HepG2 (cell line): ENCODE measurements around the gene METRN. TPM values are rescaled to one million over a fixed set of nuclear protein-coding genes. Genes with fewer than 3 reads are reported as not detected.

Experiments used
- ADNP ChIP-seq: sonication (generic); formaldehyde crosslinking; IDR thresholded peaks from 2 replicates; pipeline ENCODE4 v1.4.0; 2020; ENCODE audit warnings: missing genetic modification reagents
- AHR ChIP-seq: IDR thresholded peaks from 2 replicates; pipeline ENCODE4 v1.6.1; 2018; ENCODE audit warnings: missing genetic modification reagents, missing compliant biosample characterization
- BRD4 ChIP-seq: sonication (generic); formaldehyde crosslinking; IDR thresholded peaks from 2 replicates; pipeline ENCODE4 v1.4.0; 2020; ENCODE audit warnings: missing genetic modification reagents
- CCAR2 ChIP-seq: fragments of 200-400 bp; formaldehyde crosslinking; optimal IDR thresholded peaks from 2 replicates; pipeline ENCODE3; 2018; ENCODE audit warnings: low read depth, mild to moderate bottlenecking, low read length, moderate library complexity
- EED ChIP-seq: sonication (generic); formaldehyde crosslinking; IDR thresholded peaks from 2 replicates; pipeline ENCODE4 v1.5.0; 2020; ENCODE audit warnings: mild to moderate bottlenecking, missing genetic modification reagents
- FOXC1 ChIP-seq: sonication (generic); formaldehyde crosslinking; IDR thresholded peaks from 2 replicates; pipeline ENCODE4 v1.8.0; 2022; ENCODE audit warnings: mild to moderate bottlenecking, missing genetic modification reagents, borderline replicate concordance
- HOXA3 ChIP-seq: sonication (generic); formaldehyde crosslinking; IDR thresholded peaks from 2 replicates; pipeline ENCODE4 v1.5.0; 2020; ENCODE audit warnings: missing genetic modification reagents
- MYNN ChIP-seq: sonication (generic); formaldehyde crosslinking; IDR thresholded peaks from 2 replicates; pipeline ENCODE4 v1.4.0; 2020; ENCODE audit warnings: mild to moderate bottlenecking, low read depth, missing genetic modification reagents
- NFKB2 ChIP-seq: sonication (generic); formaldehyde crosslinking; IDR thresholded peaks from 2 replicates; pipeline ENCODE4 v1.4.0; 2020; ENCODE audit warnings: missing genetic modification reagents, borderline replicate concordance
- TCF7L2 ChIP-seq: IDR thresholded peaks from 2 replicates; pipeline ENCODE4 v1.6.1; 2011; ENCODE audit warnings: mild to moderate bottlenecking, low read depth, low read length, moderate library complexity
- ZNF101 ChIP-seq: sonication (generic); formaldehyde crosslinking; IDR thresholded peaks from 2 replicates; pipeline ENCODE4 v1.4.0; 2020; ENCODE audit warnings: mild to moderate bottlenecking, low read depth, missing genetic modification reagents, borderline replicate concordance
- ZNF546 ChIP-seq: sonication (generic); formaldehyde crosslinking; conservative IDR thresholded peaks from 2 replicates; pipeline ENCODE4 v1.8.1; 2023; ENCODE audit warnings: mild to moderate bottlenecking, missing genetic modification reagents
- ZNF839 ChIP-seq: sonication (generic); formaldehyde crosslinking; IDR thresholded peaks from 2 replicates; pipeline ENCODE4 v1.4.0; 2020; ENCODE audit warnings: missing genetic modification reagents, mild to moderate bottlenecking, borderline replicate concordance
- polyA plus RNA-seq, 8 experiments: library from polyadenylated mRNA; depleted of rRNA in 3 of 8; stranded (reverse) in 7 of 8; unstranded in 1 of 8; fragments of >200 nt; fragmentation: Illumina TruSeq in 4 of 8; extraction: Trizol in 4 of 8; gene quantifications; 2 replicates each; pipeline versions ENCODE4 v1.2.1 to v1.2.3, GENCODE V29; 2011 to 2016; ENCODE audit warnings: low read depth in 4 of 8, missing spikeins in 1 of 8, mixed read lengths in 1 of 8; ENCODE audit not compliant: insufficient read depth in 1 of 8
- total RNA-seq, 5 experiments: library from RNA; depleted of rRNA; stranded (reverse); fragments of >200 nt; fragmentation: Illumina TruSeq; extraction: Trizol; gene quantifications; 2 replicates each; pipeline ENCODE4 v1.2.3, GENCODE V29; 2016; ENCODE audit warnings: low read depth in 1 of 5
- TF ChIP-seq, protein P1 (sequence below): sonication (generic); formaldehyde crosslinking; IDR thresholded peaks from 2 replicates; pipeline ENCODE4 v1.9.0; 2021; ENCODE audit warnings: mild to moderate bottlenecking, missing genetic modification reagents
- TF ChIP-seq, protein P2 (sequence below): IDR thresholded peaks from 2 replicates; pipeline ENCODE4 v1.6.1; 2016
- TF ChIP-seq, protein P3 (sequence below): IDR thresholded peaks from 2 replicates; pipeline ENCODE4 v1.6.1; 2016
- TF ChIP-seq, protein P4 (sequence below): sonication (generic); formaldehyde crosslinking; IDR thresholded peaks from 2 replicates; pipeline ENCODE4 v1.8.1; 2023; ENCODE audit warnings: mild to moderate bottlenecking, missing genetic modification reagents

The METRN gene
- total and polyA plus RNA-seq, 2 of the 13 experiments (the other 11 are each of a cell fraction or from before 2014, with no cell fraction given) = 25.5 to 46.1 TPM

DNA sequence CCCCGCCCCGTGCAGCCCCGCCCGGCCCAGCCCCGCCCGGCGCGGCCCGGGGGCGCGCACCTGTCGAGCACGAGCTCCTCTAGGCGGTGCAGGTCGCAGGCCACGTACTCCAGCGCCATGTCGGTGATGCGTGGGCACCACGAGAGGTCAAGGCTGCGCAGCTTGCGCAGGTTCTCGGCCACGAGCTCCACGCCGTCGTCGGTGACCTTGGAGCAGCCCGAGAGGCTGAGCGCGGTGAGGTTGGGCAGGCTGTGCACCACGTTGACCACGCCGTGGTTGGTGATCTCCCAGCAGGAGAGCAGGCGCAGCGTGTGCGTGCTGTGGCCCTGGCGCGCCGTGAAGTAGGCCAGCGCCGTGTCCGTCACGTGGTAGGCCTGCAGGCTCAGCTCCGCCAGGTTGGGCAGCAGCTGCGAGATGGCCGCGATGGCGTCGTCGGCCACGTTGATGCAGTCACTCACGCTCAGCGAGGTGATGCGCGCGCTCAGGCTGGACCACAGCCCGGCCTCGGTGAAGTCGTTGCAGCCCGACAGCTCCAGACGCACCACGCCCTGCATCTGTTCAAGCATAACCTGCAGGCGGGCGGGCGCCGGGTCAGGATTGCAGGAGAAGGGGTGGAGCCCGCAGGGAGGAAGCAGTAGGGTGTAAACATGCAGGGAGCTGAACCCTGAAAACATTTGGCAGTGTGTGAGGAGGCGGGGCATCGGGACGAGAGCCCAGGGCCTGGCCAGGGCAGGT is 19.4 kb upstream of the METRN start (continued):
- TF ChIP-seq, protein P1, sequence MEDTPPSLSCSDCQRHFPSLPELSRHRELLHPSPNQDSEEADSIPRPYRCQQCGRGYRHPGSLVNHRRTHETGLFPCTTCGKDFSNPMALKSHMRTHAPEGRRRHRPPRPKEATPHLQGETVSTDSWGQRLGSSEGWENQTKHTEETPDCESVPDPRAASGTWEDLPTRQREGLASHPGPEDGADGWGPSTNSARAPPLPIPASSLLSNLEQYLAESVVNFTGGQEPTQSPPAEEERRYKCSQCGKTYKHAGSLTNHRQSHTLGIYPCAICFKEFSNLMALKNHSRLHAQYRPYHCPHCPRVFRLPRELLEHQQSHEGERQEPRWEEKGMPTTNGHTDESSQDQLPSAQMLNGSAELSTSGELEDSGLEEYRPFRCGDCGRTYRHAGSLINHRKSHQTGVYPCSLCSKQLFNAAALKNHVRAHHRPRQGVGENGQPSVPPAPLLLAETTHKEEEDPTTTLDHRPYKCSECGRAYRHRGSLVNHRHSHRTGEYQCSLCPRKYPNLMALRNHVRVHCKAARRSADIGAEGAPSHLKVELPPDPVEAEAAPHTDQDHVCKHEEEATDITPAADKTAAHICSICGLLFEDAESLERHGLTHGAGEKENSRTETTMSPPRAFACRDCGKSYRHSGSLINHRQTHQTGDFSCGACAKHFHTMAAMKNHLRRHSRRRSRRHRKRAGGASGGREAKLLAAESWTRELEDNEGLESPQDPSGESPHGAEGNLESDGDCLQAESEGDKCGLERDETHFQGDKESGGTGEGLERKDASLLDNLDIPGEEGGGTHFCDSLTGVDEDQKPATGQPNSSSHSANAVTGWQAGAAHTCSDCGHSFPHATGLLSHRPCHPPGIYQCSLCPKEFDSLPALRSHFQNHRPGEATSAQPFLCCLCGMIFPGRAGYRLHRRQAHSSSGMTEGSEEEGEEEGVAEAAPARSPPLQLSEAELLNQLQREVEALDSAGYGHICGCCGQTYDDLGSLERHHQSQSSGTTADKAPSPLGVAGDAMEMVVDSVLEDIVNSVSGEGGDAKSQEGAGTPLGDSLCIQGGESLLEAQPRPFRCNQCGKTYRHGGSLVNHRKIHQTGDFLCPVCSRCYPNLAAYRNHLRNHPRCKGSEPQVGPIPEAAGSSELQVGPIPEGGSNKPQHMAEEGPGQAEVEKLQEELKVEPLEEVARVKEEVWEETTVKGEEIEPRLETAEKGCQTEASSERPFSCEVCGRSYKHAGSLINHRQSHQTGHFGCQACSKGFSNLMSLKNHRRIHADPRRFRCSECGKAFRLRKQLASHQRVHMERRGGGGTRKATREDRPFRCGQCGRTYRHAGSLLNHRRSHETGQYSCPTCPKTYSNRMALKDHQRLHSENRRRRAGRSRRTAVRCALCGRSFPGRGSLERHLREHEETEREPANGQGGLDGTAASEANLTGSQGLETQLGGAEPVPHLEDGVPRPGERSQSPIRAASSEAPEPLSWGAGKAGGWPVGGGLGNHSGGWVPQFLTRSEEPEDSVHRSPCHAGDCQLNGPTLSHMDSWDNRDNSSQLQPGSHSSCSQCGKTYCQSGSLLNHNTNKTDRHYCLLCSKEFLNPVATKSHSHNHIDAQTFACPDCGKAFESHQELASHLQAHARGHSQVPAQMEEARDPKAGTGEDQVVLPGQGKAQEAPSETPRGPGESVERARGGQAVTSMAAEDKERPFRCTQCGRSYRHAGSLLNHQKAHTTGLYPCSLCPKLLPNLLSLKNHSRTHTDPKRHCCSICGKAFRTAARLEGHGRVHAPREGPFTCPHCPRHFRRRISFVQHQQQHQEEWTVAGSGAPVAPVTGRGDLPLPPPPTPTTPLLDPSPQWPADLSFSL = 0 out of 2 replicates have a peak, but pooled peaks have one; percentile 21
- TF ChIP-seq BRD4 (CRISPR knock-in tag) (no peak), NFKB2 (CRISPR knock-in tag) (peak; percentile 59; the same call in 1 of the 2 replicates), AHR (CRISPR knock-in tag) (peak; percentile 96; the same call in 1 of the 2 replicates), TCF7L2 (no peak), ZNF101 (CRISPR knock-in tag) (no peak), FOXC1 (CRISPR knock-in tag) (peak; percentile 82; the same call in 1 of the 2 replicates), ZNF839 (CRISPR knock-in tag) (0 out of 2 replicates have a peak, but pooled peaks have one; percentile 80), HOXA3 (CRISPR knock-in tag) (peak; percentile 55; the same call in 1 of the 2 replicates), ZNF546 (CRISPR knock-in tag) (0 out of 2 replicates have a peak, but pooled peaks have one; percentile 48), EED (CRISPR knock-in tag) (peak; percentile 88; the same call in 1 of the 2 replicates), MYNN (CRISPR knock-in tag) (no peak), ADNP (CRISPR knock-in tag) (no peak), CCAR2 (no peak)
- TF ChIP-seq, protein P2, sequence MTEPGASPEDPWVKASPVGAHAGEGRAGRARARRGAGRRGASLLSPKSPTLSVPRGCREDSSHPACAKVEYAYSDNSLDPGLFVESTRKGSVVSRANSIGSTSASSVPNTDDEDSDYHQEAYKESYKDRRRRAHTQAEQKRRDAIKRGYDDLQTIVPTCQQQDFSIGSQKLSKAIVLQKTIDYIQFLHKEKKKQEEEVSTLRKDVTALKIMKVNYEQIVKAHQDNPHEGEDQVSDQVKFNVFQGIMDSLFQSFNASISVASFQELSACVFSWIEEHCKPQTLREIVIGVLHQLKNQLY = peak; percentile 13; the same call in 1 of the 2 replicates
- TF ChIP-seq, protein P3, sequence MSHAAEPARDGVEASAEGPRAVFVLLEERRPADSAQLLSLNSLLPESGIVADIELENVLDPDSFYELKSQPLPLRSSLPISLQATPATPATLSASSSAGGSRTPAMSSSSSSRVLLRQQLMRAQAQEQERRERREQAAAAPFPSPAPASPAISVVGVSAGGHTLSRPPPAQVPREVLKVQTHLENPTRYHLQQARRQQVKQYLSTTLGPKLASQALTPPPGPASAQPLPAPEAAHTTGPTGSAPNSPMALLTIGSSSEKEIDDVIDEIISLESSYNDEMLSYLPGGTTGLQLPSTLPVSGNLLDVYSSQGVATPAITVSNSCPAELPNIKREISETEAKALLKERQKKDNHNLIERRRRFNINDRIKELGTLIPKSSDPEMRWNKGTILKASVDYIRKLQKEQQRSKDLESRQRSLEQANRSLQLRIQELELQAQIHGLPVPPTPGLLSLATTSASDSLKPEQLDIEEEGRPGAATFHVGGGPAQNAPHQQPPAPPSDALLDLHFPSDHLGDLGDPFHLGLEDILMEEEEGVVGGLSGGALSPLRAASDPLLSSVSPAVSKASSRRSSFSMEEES (CRISPR knock-in tag) = peak; percentile 52; the same call in 1 of the 2 replicates
- TF ChIP-seq, protein P4, sequence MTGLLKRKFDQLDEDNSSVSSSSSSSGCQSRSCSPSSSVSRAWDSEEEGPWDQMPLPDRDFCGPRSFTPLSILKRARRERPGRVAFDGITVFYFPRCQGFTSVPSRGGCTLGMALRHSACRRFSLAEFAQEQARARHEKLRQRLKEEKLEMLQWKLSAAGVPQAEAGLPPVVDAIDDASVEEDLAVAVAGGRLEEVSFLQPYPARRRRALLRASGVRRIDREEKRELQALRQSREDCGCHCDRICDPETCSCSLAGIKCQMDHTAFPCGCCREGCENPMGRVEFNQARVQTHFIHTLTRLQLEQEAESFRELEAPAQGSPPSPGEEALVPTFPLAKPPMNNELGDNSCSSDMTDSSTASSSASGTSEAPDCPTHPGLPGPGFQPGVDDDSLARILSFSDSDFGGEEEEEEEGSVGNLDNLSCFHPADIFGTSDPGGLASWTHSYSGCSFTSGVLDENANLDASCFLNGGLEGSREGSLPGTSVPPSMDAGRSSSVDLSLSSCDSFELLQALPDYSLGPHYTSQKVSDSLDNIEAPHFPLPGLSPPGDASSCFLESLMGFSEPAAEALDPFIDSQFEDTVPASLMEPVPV = no peak
